SK-N-SH (cell line): Measurements from ENCODE around the gene GDPD5. TPM values are rescaled to one million over a fixed set of nuclear protein-coding genes. Genes with fewer than 3 reads are reported as not detected.

Experiments
- CTCF ChIA-PET: fragments of 300-600, 350-600 bp; formaldehyde crosslinking; extraction: SDS; loops from one replicate; lab custom pipeline; 2021; lab: Yijun Ruan, JAX
- POLR2A ChIA-PET: fragments of 350-600 bp; sonication (Branson Sonifier 250); formaldehyde crosslinking; extraction: SDS; loops from one replicate; lab custom pipeline; 2020; ENCODE audit warnings: antibody characterized with exemption, inconsistent platforms; lab: Yijun Ruan, JAX
- DNase-seq: peaks from one replicate; pipeline ENCODE4 v3.0.0; 2012
- H2AFZ ChIP-seq: fragments of 200-600 bp; sonication (generic); 2 replicates; pipeline ENCODE4 v1.8.1; 2016; ENCODE audit warnings: antibody characterized with exemption, mild to moderate bottlenecking, low read depth
- H3F3A ChIP-seq: fragments of 200-600 bp; sonication (generic); replicated peaks from 2 replicates; pipeline ENCODE3; 2016; ENCODE audit warnings: antibody characterized with exemption, mild to moderate bottlenecking; ENCODE audit not compliant: insufficient read depth
- H3K27ac ChIP-seq, 2 experiments: fragments of 200-500 bp in 1 of 2; fragments of 200-600 bp in 1 of 2; sonication (Bioruptor generic) in 1 of 2; sonication (generic), shearing (Covaris generic) in 1 of 2; 2 replicates each; pipeline versions ENCODE4 v1.5.1 to v1.6.1; 2014 to 2016; ENCODE audit warnings: low read depth in 2 of 2, inconsistent platforms in 1 of 2, low read length in 1 of 2, mild to moderate bottlenecking in 1 of 2, mixed read lengths in 1 of 2
- H3K27me3 ChIP-seq: fragments of 200-600 bp; sonication (generic), shearing (Covaris generic); 2 replicates; pipeline ENCODE4 v1.6.1; 2016; ENCODE audit warnings: mixed run types; ENCODE audit not compliant: insufficient read depth
- H3K36me3 ChIP-seq, 2 experiments: fragments of 200-500 bp in 1 of 2; fragments of 200-600 bp in 1 of 2; sonication (Bioruptor generic) in 1 of 2; sonication (generic) in 1 of 2; replicated peaks in 1 of 2; 2 replicates each; pipeline versions ENCODE3 to v1.5.1; 2014 to 2016; ENCODE audit warnings: low read length in 1 of 2, mild to moderate bottlenecking in 1 of 2; ENCODE audit not compliant: insufficient read depth in 2 of 2, control insufficient read depth in 1 of 2
- H3K4me1 ChIP-seq, 2 experiments: fragments of 200-500 bp in 1 of 2; fragments of 200-600 bp in 1 of 2; sonication (Bioruptor generic) in 1 of 2; sonication (generic), shearing (Covaris generic) in 1 of 2; 2 replicates each; pipeline versions ENCODE4 v1.5.1 to v1.6.1; 2014 to 2016; ENCODE audit warnings: low read depth in 1 of 2, low read length in 1 of 2, mixed run types in 1 of 2; ENCODE audit not compliant: insufficient read depth in 2 of 2, control insufficient read depth in 1 of 2
- H3K4me2 ChIP-seq: fragments of 200-600 bp; sonication (generic), shearing (Covaris generic); 2 replicates; pipeline ENCODE4 v1.6.1; 2017; ENCODE audit warnings: mixed run types
- H3K4me3 ChIP-seq, 2 experiments: fragments of 200-500 bp in 1 of 2; fragments of 200-600 bp in 1 of 2; sonication (Bioruptor generic) in 1 of 2; sonication (generic), shearing (Covaris generic) in 1 of 2; 2 replicates each; pipeline versions ENCODE4 v1.5.1 to v1.8.1; 2014 to 2016; ENCODE audit warnings: low read depth in 2 of 2, inconsistent platforms in 1 of 2, low read length in 1 of 2, mild to moderate bottlenecking in 1 of 2, mixed read lengths in 1 of 2, moderate library complexity in 1 of 2
- H3K79me2 ChIP-seq: fragments of 200-600 bp; sonication (generic); 2 replicates; pipeline ENCODE4 v1.8.1; 2017; ENCODE audit warnings: mild to moderate bottlenecking; ENCODE audit not compliant: insufficient read depth
- H3K9ac ChIP-seq: fragments of 200-600 bp; sonication (generic); 2 replicates; pipeline ENCODE4 v1.6.1; 2017; ENCODE audit warnings: mixed run types
- H3K9me2 ChIP-seq: fragments of 200-600 bp; sonication (generic); 2 replicates; pipeline ENCODE4 v1.6.1; 2017; ENCODE audit warnings: mixed run types
- H3K9me3 ChIP-seq: fragments of 200-600 bp; sonication (generic); 2 replicates; pipeline ENCODE4 v1.6.1; 2017; ENCODE audit warnings: mixed run types, mild to moderate bottlenecking, moderate library complexity
- H4K20me1 ChIP-seq: fragments of 200-600 bp; sonication (generic); 2 replicates; pipeline ENCODE4 v1.6.1; 2017; ENCODE audit warnings: mild to moderate bottlenecking, mixed run types; ENCODE audit not compliant: insufficient read depth
- CTCF ChIP-seq: fragments of 200-600 bp; sonication (generic); IDR thresholded peaks from 2 replicates; pipeline ENCODE4 v1.6.1; 2017; ENCODE audit warnings: antibody characterized with exemption, mild to moderate bottlenecking, moderate library complexity
- ELF1 ChIP-seq: IDR thresholded peaks from 2 replicates; pipeline ENCODE4 v1.4.0; 2012
- EZH2phosphoT487 ChIP-seq: fragments of 200-600 bp; sonication (generic); IDR thresholded peaks from 2 replicates; pipeline ENCODE4 v1.6.1; 2017; ENCODE audit warnings: low read depth, mixed run types, mild to moderate bottlenecking, antibody characterized with exemption, moderate library complexity, borderline replicate concordance
- FOXJ3 ChIP-seq: sonication (generic); formaldehyde crosslinking; IDR thresholded peaks from 2 replicates; pipeline ENCODE4 v1.5.1; 2020; ENCODE audit warnings: mild to moderate bottlenecking, missing genetic modification reagents
- GABPA ChIP-seq: IDR thresholded peaks from 2 replicates; pipeline ENCODE4 v1.4.0; 2012; ENCODE audit warnings: low read depth, mild to moderate bottlenecking
- MAX ChIP-seq: IDR thresholded peaks from 2 replicates; pipeline ENCODE4 v1.4.0; 2012; ENCODE audit warnings: low read depth
- MEF2A ChIP-seq: IDR thresholded peaks from 2 replicates; pipeline ENCODE4 v1.4.0; 2012; ENCODE audit warnings: low read depth, borderline replicate concordance
- MXI1 ChIP-seq: IDR thresholded peaks from 2 replicates; pipeline ENCODE4 v1.6.1; 2012; ENCODE audit warnings: mild to moderate bottlenecking, low read depth, low read length, improper control_type of control experiment
- NFIC ChIP-seq: IDR thresholded peaks from 2 replicates; pipeline ENCODE4 v1.4.0; 2012; ENCODE audit warnings: borderline replicate concordance
- NRF1 ChIP-seq: IDR thresholded peaks from 2 replicates; pipeline ENCODE4 v1.6.1; 2012; ENCODE audit warnings: low read depth, mild to moderate bottlenecking, low read length
- POLR2AphosphoS5 ChIP-seq: IDR thresholded peaks from 2 replicates; pipeline ENCODE4 v1.6.1; 2012; ENCODE audit warnings: low read depth, low read length
- RCOR1 ChIP-seq: fragments of 150-350 bp; IDR thresholded peaks from 2 replicates; pipeline ENCODE4 v1.6.1; 2017; ENCODE audit warnings: antibody characterized with exemption, low read length
- REST ChIP-seq: IDR thresholded peaks from 2 replicates; pipeline ENCODE4 v1.6.1; 2012; ENCODE audit warnings: mild to moderate bottlenecking, low read depth, low read length, moderate library complexity
- RFX5 ChIP-seq: IDR thresholded peaks from 2 replicates; pipeline ENCODE4 v1.6.1; 2012; ENCODE audit warnings: mild to moderate bottlenecking, improper control_type of control experiment, low read length
- SIN3A ChIP-seq: IDR thresholded peaks from 2 replicates; pipeline ENCODE4 v1.6.1; 2012; ENCODE audit warnings: low read depth, mild to moderate bottlenecking, low read length, moderate library complexity, borderline replicate concordance
- SMC3 ChIP-seq: IDR thresholded peaks from 2 replicates; pipeline ENCODE4 v1.6.1; 2012; ENCODE audit warnings: low read depth, low read length, improper control_type of control experiment
- TCF12 ChIP-seq: IDR thresholded peaks from 2 replicates; pipeline ENCODE4 v1.4.0; 2012
- TEAD4 ChIP-seq: IDR thresholded peaks from 2 replicates; pipeline ENCODE4 v1.4.0; 2012; ENCODE audit warnings: mild to moderate bottlenecking, borderline replicate concordance; ENCODE audit not compliant: insufficient read depth
- YY1 ChIP-seq: IDR thresholded peaks from 2 replicates; pipeline ENCODE4 v1.4.0; 2012; ENCODE audit warnings: low read depth, mild to moderate bottlenecking
- ZBTB33 ChIP-seq: IDR thresholded peaks from 2 replicates; pipeline ENCODE4 v1.4.0; 2012; ENCODE audit warnings: low read depth, borderline replicate concordance
- WGBS: methylation state at CpG from one replicate; pipeline ENCODE4 v1.1.6; 2017; ENCODE audit warnings: low lambda C conversion rate; 5-methylcytosine and 5-hydroxymethylcytosine counted together
- polyA plus RNA-seq, 3 experiments: library from polyadenylated mRNA; depleted of rRNA; stranded (reverse); fragments of >200 nt; gene quantifications; 2 replicates each; pipeline ENCODE4 v1.2.3, GENCODE V29; 2012

Gene GDPD5
- polyA plus RNA-seq, 1 of the 3 experiments (the other 2 are of a cell fraction), result 2.2 TPM

- TF ChIP-seq ZBTB33, result no peak
- TF ChIP-seq FOXJ3 (CRISPR knock-in tag), result no peak
Measured at GRCh38 chr11:75516886-75517285, 8.9 kb downstream of the GDPD5 start (continued).

GRCh38 chr11:75516140-75516539 is 9.6 kb downstream of the GDPD5 start:
- Histone ChIP-seq H4K20me1 (no peaks in the 10 kb centered on the region), H3K9ac (no peak overlapping the region), H3K27me3 (no peaks in the 10 kb centered on the region), H3K9me2 (no peaks in the 10 kb centered on the region), H3K4me2 (no peak overlapping the region), H3F3A (no peaks in the 10 kb centered on the region), H2AFZ (no peak overlapping the region), H3K36me3 (no peaks in the 10 kb centered on the region), H3K4me3 (no peak overlapping the region), H3K27ac (no peak overlapping the region), H3K79me2 (no peaks in the 10 kb centered on the region), H3K4me1 (peaks cover 0 to 12% of the 10 kb centered on the region in 2 experiments; a peak in 1 of 4 replicates), H3K9me3 (no peaks in the 10 kb centered on the region)
- TF ChIP-seq ZBTB33, result no peak
- TF ChIP-seq SMC3, result no peak
- no peak for TF ChIP-seq GABPA
- TF ChIP-seq SIN3A, result no peak
- TF ChIP-seq NFIC, result no peak
- TF ChIP-seq REST, result no peak
- TF ChIP-seq MAX, result no peak
- no peak for TF ChIP-seq YY1
- TF ChIP-seq MEF2A, result no peak
- no peak for TF ChIP-seq RCOR1
- no peak for TF ChIP-seq CTCF
- TF ChIP-seq NRF1, result no peak
- no peak for TF ChIP-seq MXI1
- TF ChIP-seq TCF12, result no peak
- no peak for TF ChIP-seq ELF1
- no peak for TF ChIP-seq EZH2phosphoT487
- TF ChIP-seq FOXJ3 (CRISPR knock-in tag), result no peak
- no peak for TF ChIP-seq POLR2AphosphoS5
- TF ChIP-seq TEAD4, result no peak
- TF ChIP-seq RFX5, result no peak
- ChIA-PET POLR2A (no interaction called here), CTCF (interaction anchor here (0.8 to 1.3 kb wide), 2 partner anchors 8 to 48 kb away, joined by 3 read pairs; no protein-coding TSS in a partner anchor)
- no peak for DNase-seq
- WGBS, result 68% methylated on average over 3 of the region's 3 CpGs
